Stimulated activated CD4-positive, alpha-beta T cell treated with anti-CD3 and anti-CD28 coated beads, TNF-alpha, amount 100 ng/mL, for 48 hours (primary cell): Measurements from ENCODE around the gene HPCAL1.
A peak's percentile ranks its signal among the peaks of the same experiment; 100 is the strongest.

Experiments
- DNase-seq, 3 donors: peaks; one replicate each; pipeline ENCODE4 v3.0.0-alpha.2; 2020; ENCODE audit warnings: low read depth in 3 of 3

Gene HPCAL1

GRCh38 chr2:10303181-10303693 lies 533 bp downstream of the HPCAL1 start:
- no peak for DNase-seq

GRCh38 chr2:10303694-10304378 lies 1.1 kb downstream of the HPCAL1 start:
- DNase-seq: peak in 1 of 3 donors; percentile 49

GRCh38 chr2:10304458-10305253 lies 2.0 kb downstream of the HPCAL1 start:
- DNase-seq: no peak

- DNase-seq: no peak
These were observed 2.5 kb downstream of the HPCAL1 start for GRCh38 chr2:10305254-10305635.

- DNase-seq: no peak
These were observed 3.0 kb downstream of the HPCAL1 start for GRCh38 chr2:10305715-10306114.

GRCh38 chr2:10306901-10307463 lies 4.3 kb downstream of the HPCAL1 start:
- no peak for DNase-seq

- no peak for DNase-seq
These were observed 5.0 kb downstream of the HPCAL1 start for GRCh38 chr2:10307561-10308156.

GRCh38 chr2:10308866-10309265 lies 6.2 kb downstream of the HPCAL1 start:
- no peak for DNase-seq

GRCh38 chr2:10309286-10309685 lies 6.6 kb downstream of the HPCAL1 start:
- DNase-seq: no peak

GRCh38 chr2:10310309-10310888 lies 7.7 kb downstream of the HPCAL1 start:
- DNase-seq: no peak

GRCh38 chr2:10311736-10312135 lies 9.0 kb downstream of the HPCAL1 start:
- DNase-seq: no peak

- DNase-seq: no peak
These were observed 9.8 kb downstream of the HPCAL1 start for GRCh38 chr2:10312437-10312957.

GRCh38 chr2:10316336-10316735 lies 13.6 kb downstream of the HPCAL1 start:
- DNase-seq: no peak

- no peak for DNase-seq
These were observed 14.2 kb downstream of the HPCAL1 start for GRCh38 chr2:10316860-10317259.

- DNase-seq: no peak
These were observed 14.9 kb downstream of the HPCAL1 start for GRCh38 chr2:10317646-10318045.

- DNase-seq: no peak
These were observed 15.6 kb downstream of the HPCAL1 start for GRCh38 chr2:10318345-10318744.

- DNase-seq: no peak
These were observed 17.3 kb downstream of the HPCAL1 start for GRCh38 chr2:10319892-10320574.

- no peak for DNase-seq
These were observed 17.8 kb downstream of the HPCAL1 start for GRCh38 chr2:10320575-10320931.

GRCh38 chr2:10320933-10321332 lies 18.2 kb downstream of the HPCAL1 start:
- DNase-seq: no peak

- no peak for DNase-seq
These were observed 18.9 kb downstream of the HPCAL1 start for GRCh38 chr2:10321622-10322021.

GRCh38 chr2:10322481-10322880 lies 19.8 kb downstream of the HPCAL1 start:
- DNase-seq: no peak
